Karpas-422 (cell line): ENCODE results near the gene DNAI1. TPM values are rescaled to one million over a fixed set of nuclear protein-coding genes. Genes with fewer than 3 reads are reported as not detected.

Experiments
- DNase-seq: peaks from one replicate; pipeline ENCODE4 v3.0.0-alpha.2; 2015
- H2AFZ ChIP-seq: fragments of 200-600 bp; sonication (generic); 2 replicates; pipeline ENCODE4 v1.6.1; 2014; ENCODE audit warnings: antibody characterized with exemption, low read length, mixed read lengths
- H3K27ac ChIP-seq: fragments of 200-600 bp; sonication (generic); 2 replicates; pipeline ENCODE4 v1.5.1; 2014; ENCODE audit warnings: mild to moderate bottlenecking, low read length, moderate library complexity
- H3K27me3 ChIP-seq: fragments of 200-600 bp; sonication (generic); 2 replicates; pipeline ENCODE4 v1.6.1; 2014; ENCODE audit warnings: low read length, mixed read lengths
- H3K36me3 ChIP-seq: fragments of 200-600 bp; sonication (generic); 2 replicates; pipeline ENCODE4 v1.6.1; 2014; ENCODE audit warnings: low read length, mixed read lengths; ENCODE audit not compliant: insufficient read depth
- H3K4me1 ChIP-seq: fragments of 200-600 bp; sonication (generic); 2 replicates; pipeline ENCODE4 v1.6.1; 2014; ENCODE audit warnings: mild to moderate bottlenecking, low read length, mixed read lengths
- H3K4me2 ChIP-seq: fragments of 200-600 bp; sonication (generic); 2 replicates; pipeline ENCODE4 v1.6.1; 2014; ENCODE audit warnings: low read length, low read depth, mild to moderate bottlenecking; ENCODE audit not compliant: poor library complexity, severe bottlenecking
- H3K4me3 ChIP-seq: fragments of 200-600 bp; sonication (generic); 2 replicates; pipeline ENCODE4 v1.5.1; 2014; ENCODE audit warnings: mild to moderate bottlenecking, antibody characterized with exemption, low read length, mixed read lengths
- H3K79me2 ChIP-seq: fragments of 200-600 bp; sonication (generic); 2 replicates; pipeline ENCODE4 v1.6.1; 2014; ENCODE audit warnings: mild to moderate bottlenecking, low read length, mixed read lengths
- H3K9ac ChIP-seq: fragments of 200-600 bp; sonication (generic); 2 replicates; pipeline ENCODE4 v1.6.0; 2014; ENCODE audit warnings: low read length
- H3K9me2 ChIP-seq: fragments of 200-600 bp; sonication (generic), shearing (Covaris generic); replicated peaks from 2 replicates; pipeline ENCODE4 v1.6.0; 2014; ENCODE audit warnings: mild to moderate bottlenecking, low read length, moderate library complexity; ENCODE audit not compliant: insufficient read depth
- H3K9me3 ChIP-seq: fragments of 300-700, 200-600 bp; sonication (generic); 2 replicates; pipeline ENCODE4 v1.6.1; 2014; ENCODE audit warnings: low read length, mixed read lengths
- H4K20me1 ChIP-seq: fragments of 200-600 bp; sonication (generic); 2 replicates; pipeline ENCODE4 v1.6.1; 2014; ENCODE audit warnings: mild to moderate bottlenecking, antibody characterized with exemption, low read length, low read depth; ENCODE audit not compliant: insufficient read depth
- total RNA-seq: library from RNA; depleted of rRNA; stranded (reverse); fragments of >200 nt; shearing (Covaris generic); gene quantifications from 2 replicates; pipeline ENCODE4 v1.2.3, GENCODE V29; 2014; ENCODE audit warnings: low replicate concordance

Gene DNAI1
- total RNA-seq, 1 experiment from 2014 or later = 3.4 TPM

DNA sequence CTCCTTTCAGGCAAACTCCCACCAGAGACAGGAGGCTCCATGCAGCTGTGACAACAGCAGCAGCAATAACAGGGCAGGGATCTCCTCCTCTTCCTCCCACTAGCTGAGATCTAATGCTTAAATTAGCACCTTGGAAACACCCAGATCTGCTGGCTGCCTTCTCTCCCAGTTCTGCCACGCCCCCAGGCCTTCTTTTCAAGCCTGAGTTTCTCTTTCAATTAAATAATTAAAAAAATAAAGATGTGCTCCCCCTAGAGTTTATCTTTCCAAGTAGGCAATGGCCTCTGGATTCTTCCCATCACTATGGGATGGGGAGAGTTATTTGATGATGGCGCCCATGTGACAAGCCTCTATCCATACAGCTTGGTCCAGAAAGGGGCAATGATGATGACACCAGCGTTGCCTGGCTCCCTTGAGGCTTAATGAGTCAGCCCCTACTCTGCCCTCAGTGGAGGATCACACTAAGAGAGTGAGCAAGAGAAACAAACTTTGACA lies 4.0 kb upstream of the DNAI1 start:
- no peaks in the 10 kb centered on the region for H3K79me2 ChIP-seq

DNA sequence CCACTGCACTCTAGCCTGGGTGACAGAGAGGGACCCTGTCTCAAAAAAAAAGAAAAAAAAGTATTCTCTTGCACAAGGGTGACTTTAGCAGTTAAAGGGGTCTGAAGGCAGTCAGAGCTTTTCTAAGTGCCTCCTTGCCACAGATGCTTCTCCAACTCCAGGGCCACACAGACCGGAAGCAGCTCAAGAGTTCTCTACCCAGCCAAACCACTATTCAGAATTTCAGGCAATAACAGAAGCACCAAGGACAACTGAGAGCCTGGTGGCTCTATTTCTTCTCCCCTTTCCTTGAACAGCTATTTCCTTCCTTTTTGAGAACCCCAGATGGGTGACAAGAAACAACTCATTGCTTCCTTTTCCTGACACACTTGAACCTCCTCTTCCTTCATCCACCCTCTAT lies 2.5 kb upstream of the DNAI1 start:
- Histone ChIP-seq H3K27ac (no peak overlapping the region), H3K36me3 (no peaks in the 10 kb centered on the region), H3K27me3 (no peaks in the 10 kb centered on the region), H3K9ac (no peak overlapping the region), H3K4me3 (no peak overlapping the region), H3K4me1 (peaks cover 17% of the 10 kb centered on the region), H3K4me2 (no peak overlapping the region), H3K79me2 (no peaks in the 10 kb centered on the region), H2AFZ (no peak overlapping the region), H3K9me3 (no peaks in the 10 kb centered on the region), H3K9me2 (no peaks in the 10 kb centered on the region), H4K20me1 (peaks cover 28% of the 10 kb centered on the region; the same call in 1 of the 2 replicates)
- DNase-seq = no peak

More for the DNA sequence above, 4.0 kb upstream of the DNAI1 start:
- H3K9me2 ChIP-seq = no peaks in the 10 kb centered on the region
- no peaks in the 10 kb centered on the region for H3K27me3 ChIP-seq
- H3K4me2 ChIP-seq = no peak overlapping the region
- H3K27ac ChIP-seq = no peak overlapping the region
- peaks cover 17% of the 10 kb centered on the region for H3K4me1 ChIP-seq
- no peak overlapping the region for H3K4me3 ChIP-seq
- DNase-seq = no peak
- H2AFZ ChIP-seq = no peak overlapping the region
- no peaks in the 10 kb centered on the region for H3K9me3 ChIP-seq
- H3K36me3 ChIP-seq = no peaks in the 10 kb centered on the region
- peaks cover 32% of the 10 kb centered on the region; the same call in 1 of the 2 replicates for H4K20me1 ChIP-seq
- no peak overlapping the region for H3K9ac ChIP-seq

DNA sequence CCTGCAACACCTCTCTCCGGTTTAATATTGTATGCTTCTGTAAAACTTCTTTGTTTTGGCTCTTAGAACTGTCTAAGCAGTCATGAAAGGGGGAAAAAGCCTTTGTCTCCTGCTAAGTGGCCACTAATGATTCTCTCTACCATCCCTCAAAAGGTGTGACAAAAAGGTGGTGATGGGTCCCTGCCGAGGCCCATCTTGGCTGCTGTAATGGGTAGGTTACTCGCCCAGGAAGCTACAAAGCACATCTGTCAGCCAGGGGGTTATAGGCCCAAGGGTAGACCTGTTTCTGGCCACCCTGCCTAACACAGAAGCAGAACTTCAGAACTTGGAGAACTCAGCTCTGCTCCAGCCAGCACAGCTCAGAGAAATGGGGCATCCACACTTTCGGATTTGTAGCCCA lies 1.9 kb upstream of the DNAI1 start:
- no peak overlapping the region for H3K27ac ChIP-seq
- H3K9me2 ChIP-seq = no peaks in the 10 kb centered on the region
- no peak for DNase-seq
- peaks cover 22% of the 10 kb centered on the region; the same call in 1 of the 2 replicates for H4K20me1 ChIP-seq
- no peak overlapping the region for H2AFZ ChIP-seq
- H3K27me3 ChIP-seq = no peaks in the 10 kb centered on the region
- no peak overlapping the region for H3K4me3 ChIP-seq
- no peaks in the 10 kb centered on the region for H3K36me3 ChIP-seq
- H3K4me2 ChIP-seq = no peak overlapping the region
- peaks cover 17% of the 10 kb centered on the region for H3K4me1 ChIP-seq
- H3K9me3 ChIP-seq = no peaks in the 10 kb centered on the region
- H3K9ac ChIP-seq = no peak overlapping the region
- no peaks in the 10 kb centered on the region for H3K79me2 ChIP-seq

DNA sequence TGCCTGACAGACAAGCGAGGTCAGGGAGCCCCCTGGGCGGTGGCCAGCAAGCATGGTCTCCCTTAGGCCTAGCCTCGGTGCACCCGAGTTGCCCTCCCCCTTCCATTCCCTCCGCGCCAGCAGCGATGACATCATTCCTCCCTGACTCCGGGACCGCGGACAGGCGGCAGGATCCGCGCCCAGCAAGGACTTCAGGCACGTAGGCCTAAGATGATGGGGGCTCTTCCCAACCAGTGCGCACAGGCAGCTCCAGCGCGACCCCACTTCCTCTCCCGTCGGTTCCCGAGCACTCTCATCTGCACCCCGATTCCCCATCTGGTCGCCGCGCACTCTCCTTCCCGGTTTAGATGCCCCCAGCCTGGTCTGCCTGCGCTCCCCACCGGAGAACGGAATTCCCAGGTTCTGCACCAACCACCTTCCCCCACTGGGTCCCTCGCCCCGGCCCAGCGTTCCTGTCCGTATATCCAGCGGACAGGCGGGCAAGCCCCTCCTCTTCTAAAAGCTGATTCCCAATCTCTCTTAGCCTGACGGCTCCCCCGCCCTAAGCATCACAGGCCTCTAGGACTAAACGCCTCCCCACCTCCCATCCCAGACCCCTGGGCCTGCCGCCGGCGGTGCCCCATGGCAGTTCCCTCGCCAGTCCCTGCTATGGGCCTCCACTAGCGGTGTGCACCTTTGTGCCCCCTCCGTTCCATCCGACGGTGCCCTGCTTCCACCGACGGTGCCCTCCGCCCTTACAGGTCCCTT lies 1.2 kb upstream of the DNAI1 start:
- Histone ChIP-seq H3K36me3 (no peaks in the 10 kb centered on the region), H3K4me3 (peak overlapping the region; percentile 82), H3K9ac (peak overlapping the region; percentile 79), H3K9me2 (no peaks in the 10 kb centered on the region), H3K27me3 (no peaks in the 10 kb centered on the region), H3K9me3 (no peaks in the 10 kb centered on the region), H3K27ac (no peak overlapping the region), H4K20me1 (peaks cover 16% of the 10 kb centered on the region; the same call in 1 of the 2 replicates), H3K4me2 (peak overlapping the region; percentile 83), H2AFZ (peak overlapping the region; percentile 50; the same call in 1 of the 2 replicates), H3K4me1 (peaks cover 17% of the 10 kb centered on the region), H3K79me2 (no peaks in the 10 kb centered on the region)
- DNase-seq = peak; percentile 49

DNA sequence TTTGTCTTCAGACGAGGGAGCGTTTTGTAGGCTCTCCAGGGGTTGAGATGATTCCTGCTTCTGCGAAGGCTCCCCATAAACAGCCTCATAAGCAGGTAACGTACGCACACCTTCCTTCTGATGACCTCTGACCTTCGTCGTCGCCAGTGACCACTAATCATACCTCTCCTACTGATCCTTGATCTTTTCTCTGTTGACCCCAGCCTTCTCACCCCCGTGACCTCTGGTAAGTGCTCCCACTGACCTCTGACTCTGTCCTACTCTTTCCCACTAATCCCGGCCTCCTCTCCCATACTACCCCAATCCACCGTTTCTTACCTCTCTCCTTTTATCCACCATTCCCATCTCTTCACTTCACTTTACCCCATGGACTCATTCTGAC lies 345 bp downstream of the DNAI1 start:
- H3K27ac ChIP-seq = no peak overlapping the region

DNA sequence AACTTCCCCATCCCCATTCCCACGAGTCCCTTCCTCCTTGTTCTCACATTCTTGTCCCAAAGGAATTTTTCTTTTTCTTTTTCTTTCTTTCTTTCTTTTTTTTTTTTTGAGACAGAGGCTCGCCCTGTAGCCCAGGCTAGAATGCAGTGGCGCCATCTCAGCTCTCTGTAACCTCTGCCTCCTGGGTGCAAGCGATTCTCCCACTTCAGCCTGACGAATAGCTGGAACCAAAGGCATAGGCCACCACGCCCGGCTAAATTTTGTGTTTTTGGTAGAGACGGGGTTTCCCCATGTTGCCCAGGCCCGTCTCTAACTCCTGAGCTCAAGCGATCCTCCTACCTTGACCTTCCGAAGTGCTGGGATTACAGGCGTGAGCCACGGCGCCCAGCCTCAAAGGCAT lies 751 bp downstream of the DNAI1 start:
- Histone ChIP-seq H3K27ac (no peak overlapping the region), H3K4me3 (no peak overlapping the region; the same call in 1 of the 2 replicates), H3K4me2 (peak overlapping the region; percentile 83), H3K79me2 (no peaks in the 10 kb centered on the region), H3K9ac (no peak overlapping the region; the same call in 1 of the 2 replicates), H3K9me3 (no peaks in the 10 kb centered on the region), H2AFZ (no peak overlapping the region), H3K36me3 (no peaks in the 10 kb centered on the region), H3K9me2 (no peaks in the 10 kb centered on the region), H4K20me1 (peaks cover 4% of the 10 kb centered on the region; the same call in 1 of the 2 replicates), H3K27me3 (no peaks in the 10 kb centered on the region), H3K4me1 (peaks cover 17% of the 10 kb centered on the region)
- DNase-seq = no peak

More for the DNA sequence above, 345 bp downstream of the DNAI1 start:
- Histone ChIP-seq H3K27me3 (no peaks in the 10 kb centered on the region), H3K9me2 (no peaks in the 10 kb centered on the region), H3K9ac (peak overlapping the region; percentile 11; the same call in 1 of the 2 replicates), H3K36me3 (no peaks in the 10 kb centered on the region), H4K20me1 (peaks cover 5% of the 10 kb centered on the region; the same call in 1 of the 2 replicates), H2AFZ (0 out of 2 replicates have a peak overlapping the region, but pooled peaks have one; percentile 19), H3K4me1 (peaks cover 17% of the 10 kb centered on the region), H3K4me3 (peak overlapping the region; percentile 44), H3K9me3 (no peaks in the 10 kb centered on the region), H3K4me2 (peak overlapping the region; percentile 83), H3K79me2 (no peaks in the 10 kb centered on the region)
- DNase-seq = no peak

DNA sequence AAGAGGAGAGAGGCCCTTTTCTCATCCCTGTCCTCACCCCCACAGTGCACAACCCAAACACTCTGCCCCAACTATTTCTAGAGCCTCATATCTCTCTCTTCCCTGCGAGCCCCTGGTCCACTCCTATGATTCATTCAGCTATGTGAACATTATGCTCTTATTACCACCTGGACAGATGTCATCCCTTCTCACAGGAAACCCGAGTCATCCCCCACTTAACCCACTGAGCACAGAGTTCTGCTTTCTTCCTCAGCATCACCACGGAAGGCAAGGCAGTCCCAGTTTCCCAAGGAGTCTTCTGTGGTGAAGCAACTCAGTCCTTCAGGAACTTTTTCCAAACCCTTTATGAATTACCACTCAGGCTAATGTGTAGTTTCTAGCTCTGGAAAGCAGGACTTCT lies 1.3 kb downstream of the DNAI1 start:
- Histone ChIP-seq H3K4me1 (peaks cover 14% of the 10 kb centered on the region), H3K27me3 (no peaks in the 10 kb centered on the region), H2AFZ (no peak overlapping the region), H3K36me3 (no peaks in the 10 kb centered on the region), H3K79me2 (no peaks in the 10 kb centered on the region), H4K20me1 (peaks cover 4% of the 10 kb centered on the region; the same call in 1 of the 2 replicates), H3K4me3 (no peak overlapping the region), H3K9me2 (no peaks in the 10 kb centered on the region), H3K9ac (no peak overlapping the region), H3K4me2 (no peak overlapping the region), H3K9me3 (no peaks in the 10 kb centered on the region), H3K27ac (no peak overlapping the region)
- no peak for DNase-seq

DNA sequence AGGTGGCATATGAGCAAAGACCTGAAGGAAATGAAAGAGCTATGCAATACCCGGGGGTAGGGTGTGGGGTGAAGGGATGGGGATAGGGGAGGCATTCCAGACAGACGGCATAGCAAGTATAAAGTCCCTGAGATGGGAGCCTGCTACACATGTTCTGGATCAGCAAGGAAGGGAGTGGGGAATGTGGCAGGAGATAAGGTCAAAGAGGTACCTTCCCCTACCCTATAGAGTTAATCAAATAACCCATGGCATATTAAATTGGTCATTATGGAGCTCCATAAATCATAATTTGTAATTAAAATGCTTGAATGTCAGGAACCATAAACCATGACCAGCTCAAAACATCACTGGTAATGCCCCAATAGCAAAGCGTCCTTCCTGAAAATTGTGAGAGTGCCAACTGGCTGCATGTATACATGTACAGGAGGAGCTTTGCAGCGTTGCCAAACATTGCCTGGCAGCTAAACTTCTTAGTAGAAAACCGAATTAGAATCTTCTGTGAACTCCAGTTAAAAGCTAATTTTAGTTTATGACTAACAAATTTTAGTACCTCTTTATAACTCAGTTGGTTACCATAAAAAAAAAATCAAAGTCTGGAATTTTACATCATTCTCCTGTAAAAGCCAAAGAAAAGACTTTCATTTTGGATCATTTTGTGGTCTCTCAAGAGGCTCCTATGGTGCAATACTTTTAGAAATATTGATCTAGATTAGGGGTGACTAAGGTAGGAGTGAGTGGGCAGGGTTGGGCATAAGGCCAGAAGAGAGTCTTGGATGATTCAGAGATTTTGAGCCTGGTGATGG lies 4.7 kb downstream of the DNAI1 start:
- Histone ChIP-seq H3K4me1 (peaks cover 6% of the 10 kb centered on the region), H3K36me3 (no peaks in the 10 kb centered on the region), H3K4me3 (no peak overlapping the region), H3K27ac (no peak overlapping the region), H3K27me3 (no peaks in the 10 kb centered on the region), H2AFZ (no peak overlapping the region), H3K9me3 (no peaks in the 10 kb centered on the region), H4K20me1 (no peaks in the 10 kb centered on the region), H3K4me2 (no peak overlapping the region), H3K9ac (no peak overlapping the region), H3K9me2 (no peaks in the 10 kb centered on the region), H3K79me2 (no peaks in the 10 kb centered on the region)
- DNase-seq = no peak
